ENCODE measurements around the gene MBOAT1.

Gene MBOAT1

DNA sequence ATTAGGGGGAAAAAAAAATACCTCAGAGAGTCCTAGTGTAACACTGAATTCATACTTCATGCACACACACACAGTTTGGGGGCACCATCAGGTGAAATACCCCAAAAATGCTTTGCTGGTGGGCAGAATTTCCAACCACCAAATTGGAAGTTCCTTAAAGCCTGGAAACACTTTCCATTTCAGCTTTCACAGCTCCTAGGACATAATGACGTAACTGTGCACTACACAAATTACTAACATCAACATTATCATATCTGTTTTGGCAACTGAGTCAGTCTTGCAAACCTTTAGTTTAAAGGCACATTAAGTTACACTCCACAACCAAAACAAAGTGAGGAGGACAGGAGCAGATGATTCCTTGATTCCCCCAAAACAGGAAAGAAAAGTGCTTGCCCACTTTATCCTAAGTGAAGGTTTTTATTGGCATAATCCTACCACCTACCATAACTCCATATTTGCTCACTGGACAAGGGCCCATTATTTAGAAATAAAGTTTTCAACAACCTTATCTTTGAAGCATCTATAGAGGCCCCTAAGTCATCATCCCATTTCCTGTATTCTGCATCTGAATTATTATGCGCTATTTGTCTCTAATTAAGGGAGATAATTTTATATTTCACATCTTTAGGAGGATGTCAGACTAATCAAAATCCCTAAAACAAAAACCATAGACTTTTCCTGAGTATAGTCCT is 3.4 kb downstream of the MBOAT1 start:
- TF ChIP-seq TAF1 (IDR thresholded peaks at IDR 0.05; ENCODE audit: low read depth) (no peak), YY1 (IDR thresholded peaks at IDR 0.05; ENCODE audit: low read depth) (no peak), RAD21 (IDR thresholded peaks at IDR 0.05; ENCODE audit: low read depth) (no peak), TCF12 (IDR thresholded peaks at IDR 0.05; ENCODE audit: low read depth) (no peak), ZBTB7A (IDR thresholded peaks at IDR 0.05; ENCODE audit: low read depth) (no peak), TEAD4 (IDR thresholded peaks at IDR 0.05) (no peak)
- TF ChIP-seq, protein P1, sequence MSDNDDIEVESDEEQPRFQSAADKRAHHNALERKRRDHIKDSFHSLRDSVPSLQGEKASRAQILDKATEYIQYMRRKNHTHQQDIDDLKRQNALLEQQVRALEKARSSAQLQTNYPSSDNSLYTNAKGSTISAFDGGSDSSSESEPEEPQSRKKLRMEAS (IDR thresholded peaks at IDR 0.05) = no peak

DNA sequence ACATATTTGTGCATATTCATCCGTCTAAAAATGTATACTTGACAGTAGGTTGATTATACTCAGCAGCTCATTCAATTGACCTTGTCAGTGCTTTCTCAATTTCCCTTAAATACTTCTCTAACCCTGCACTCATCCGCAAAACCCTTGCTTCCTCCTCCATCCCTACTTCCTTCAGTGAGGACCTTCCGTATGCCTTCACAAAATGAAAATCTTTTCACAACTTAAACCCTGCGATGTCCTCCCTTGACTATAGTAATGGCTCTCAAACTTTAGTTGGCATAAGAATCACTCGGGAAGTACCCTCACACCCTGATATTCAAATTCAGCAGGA is 5.2 kb downstream of the MBOAT1 start:
- TF ChIP-seq, protein P1 (IDR thresholded peaks at IDR 0.05) = no peak
- no peak for TF ChIP-seq TCF12 (IDR thresholded peaks at IDR 0.05; ENCODE audit: low read depth)
- TF ChIP-seq, protein P2, sequence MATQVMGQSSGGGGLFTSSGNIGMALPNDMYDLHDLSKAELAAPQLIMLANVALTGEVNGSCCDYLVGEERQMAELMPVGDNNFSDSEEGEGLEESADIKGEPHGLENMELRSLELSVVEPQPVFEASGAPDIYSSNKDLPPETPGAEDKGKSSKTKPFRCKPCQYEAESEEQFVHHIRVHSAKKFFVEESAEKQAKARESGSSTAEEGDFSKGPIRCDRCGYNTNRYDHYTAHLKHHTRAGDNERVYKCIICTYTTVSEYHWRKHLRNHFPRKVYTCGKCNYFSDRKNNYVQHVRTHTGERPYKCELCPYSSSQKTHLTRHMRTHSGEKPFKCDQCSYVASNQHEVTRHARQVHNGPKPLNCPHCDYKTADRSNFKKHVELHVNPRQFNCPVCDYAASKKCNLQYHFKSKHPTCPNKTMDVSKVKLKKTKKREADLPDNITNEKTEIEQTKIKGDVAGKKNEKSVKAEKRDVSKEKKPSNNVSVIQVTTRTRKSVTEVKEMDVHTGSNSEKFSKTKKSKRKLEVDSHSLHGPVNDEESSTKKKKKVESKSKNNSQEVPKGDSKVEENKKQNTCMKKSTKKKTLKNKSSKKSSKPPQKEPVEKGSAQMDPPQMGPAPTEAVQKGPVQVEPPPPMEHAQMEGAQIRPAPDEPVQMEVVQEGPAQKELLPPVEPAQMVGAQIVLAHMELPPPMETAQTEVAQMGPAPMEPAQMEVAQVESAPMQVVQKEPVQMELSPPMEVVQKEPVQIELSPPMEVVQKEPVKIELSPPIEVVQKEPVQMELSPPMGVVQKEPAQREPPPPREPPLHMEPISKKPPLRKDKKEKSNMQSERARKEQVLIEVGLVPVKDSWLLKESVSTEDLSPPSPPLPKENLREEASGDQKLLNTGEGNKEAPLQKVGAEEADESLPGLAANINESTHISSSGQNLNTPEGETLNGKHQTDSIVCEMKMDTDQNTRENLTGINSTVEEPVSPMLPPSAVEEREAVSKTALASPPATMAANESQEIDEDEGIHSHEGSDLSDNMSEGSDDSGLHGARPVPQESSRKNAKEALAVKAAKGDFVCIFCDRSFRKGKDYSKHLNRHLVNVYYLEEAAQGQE (IDR thresholded peaks at IDR 0.05; ENCODE audit: low read depth) = no peak
- TF ChIP-seq CEBPB (IDR thresholded peaks at IDR 0.05) = no peak
- no peak for TF ChIP-seq TAF1 (IDR thresholded peaks at IDR 0.05; ENCODE audit: low read depth)
- no peak for TF ChIP-seq EP300 (IDR thresholded peaks at IDR 0.05; ENCODE audit: borderline replicate concordance)
- TF ChIP-seq NFIC (IDR thresholded peaks at IDR 0.05) = no peak
- no peak for TF ChIP-seq RAD21 (IDR thresholded peaks at IDR 0.05; ENCODE audit: low read depth)
- TF ChIP-seq, protein P3, sequence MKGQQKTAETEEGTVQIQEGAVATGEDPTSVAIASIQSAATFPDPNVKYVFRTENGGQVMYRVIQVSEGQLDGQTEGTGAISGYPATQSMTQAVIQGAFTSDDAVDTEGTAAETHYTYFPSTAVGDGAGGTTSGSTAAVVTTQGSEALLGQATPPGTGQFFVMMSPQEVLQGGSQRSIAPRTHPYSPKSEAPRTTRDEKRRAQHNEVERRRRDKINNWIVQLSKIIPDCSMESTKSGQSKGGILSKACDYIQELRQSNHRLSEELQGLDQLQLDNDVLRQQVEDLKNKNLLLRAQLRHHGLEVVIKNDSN (IDR thresholded peaks at IDR 0.05) = no peak
- no peak for TF ChIP-seq YY1 (IDR thresholded peaks at IDR 0.05; ENCODE audit: low read depth)
- TF ChIP-seq CREB1 (IDR thresholded peaks at IDR 0.05; ENCODE audit: low read depth) = no peak
- no peak for TF ChIP-seq FOXM1 (IDR thresholded peaks at IDR 0.05; ENCODE audit: borderline replicate concordance, low read depth)
- no peak for TF ChIP-seq ZBTB7A (IDR thresholded peaks at IDR 0.05; ENCODE audit: low read depth)
- no peak for TF ChIP-seq TEAD4 (IDR thresholded peaks at IDR 0.05)
- TF ChIP-seq EGR1 (IDR thresholded peaks at IDR 0.05) = no peak

DNA sequence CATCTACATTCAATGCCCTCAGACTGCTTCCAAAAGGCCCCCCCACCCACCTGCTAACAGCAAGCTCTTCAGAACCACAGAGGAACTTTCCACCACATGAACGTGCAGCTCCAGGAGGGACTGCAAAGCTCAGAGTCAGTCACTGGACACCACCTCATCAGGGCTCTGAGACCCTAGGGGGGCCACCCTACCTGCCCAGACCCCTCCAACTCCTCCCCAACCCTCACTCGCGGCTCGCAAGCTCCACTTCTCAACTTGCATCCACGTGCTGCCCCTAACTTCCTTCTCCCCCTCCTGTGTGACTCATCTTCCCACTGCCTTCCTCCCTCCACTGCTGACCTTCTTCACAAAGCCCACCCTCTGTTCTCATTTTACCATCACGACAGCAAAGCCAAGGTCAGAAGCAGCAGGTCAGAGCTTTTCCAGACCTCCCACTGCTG is 6.5 kb downstream of the MBOAT1 start:
- TF ChIP-seq NFIC (IDR thresholded peaks at IDR 0.05) (no peak), FOXM1 (IDR thresholded peaks at IDR 0.05; ENCODE audit: borderline replicate concordance, low read depth) (no peak)

DNA sequence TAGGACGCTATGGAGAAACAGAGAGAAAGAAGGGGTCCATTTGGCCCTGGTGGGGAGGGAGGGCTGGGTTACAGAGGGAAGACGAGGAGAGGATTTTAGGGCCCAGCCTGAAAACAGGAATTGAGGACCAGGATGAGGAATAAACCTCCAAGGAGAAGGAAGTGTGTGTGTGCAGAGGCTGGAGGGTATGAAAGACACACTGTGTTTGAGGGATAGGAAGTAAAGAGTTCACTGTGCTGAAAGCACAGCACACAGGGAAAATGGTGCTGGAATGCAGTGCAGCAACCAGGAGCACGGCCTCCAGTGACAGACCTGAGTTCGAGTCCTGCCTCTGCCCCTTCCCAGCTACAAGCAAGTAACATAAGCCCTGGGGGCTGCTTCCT is 7.8 kb downstream of the MBOAT1 start:
- TF ChIP-seq, protein P3 (IDR thresholded peaks at IDR 0.05) = no peak
- TF ChIP-seq EP300 (IDR thresholded peaks at IDR 0.05; ENCODE audit: borderline replicate concordance) (no peak), TAF1 (IDR thresholded peaks at IDR 0.05; ENCODE audit: low read depth) (no peak)
- TF ChIP-seq, protein P2 (IDR thresholded peaks at IDR 0.05; ENCODE audit: low read depth) = no peak

DNA sequence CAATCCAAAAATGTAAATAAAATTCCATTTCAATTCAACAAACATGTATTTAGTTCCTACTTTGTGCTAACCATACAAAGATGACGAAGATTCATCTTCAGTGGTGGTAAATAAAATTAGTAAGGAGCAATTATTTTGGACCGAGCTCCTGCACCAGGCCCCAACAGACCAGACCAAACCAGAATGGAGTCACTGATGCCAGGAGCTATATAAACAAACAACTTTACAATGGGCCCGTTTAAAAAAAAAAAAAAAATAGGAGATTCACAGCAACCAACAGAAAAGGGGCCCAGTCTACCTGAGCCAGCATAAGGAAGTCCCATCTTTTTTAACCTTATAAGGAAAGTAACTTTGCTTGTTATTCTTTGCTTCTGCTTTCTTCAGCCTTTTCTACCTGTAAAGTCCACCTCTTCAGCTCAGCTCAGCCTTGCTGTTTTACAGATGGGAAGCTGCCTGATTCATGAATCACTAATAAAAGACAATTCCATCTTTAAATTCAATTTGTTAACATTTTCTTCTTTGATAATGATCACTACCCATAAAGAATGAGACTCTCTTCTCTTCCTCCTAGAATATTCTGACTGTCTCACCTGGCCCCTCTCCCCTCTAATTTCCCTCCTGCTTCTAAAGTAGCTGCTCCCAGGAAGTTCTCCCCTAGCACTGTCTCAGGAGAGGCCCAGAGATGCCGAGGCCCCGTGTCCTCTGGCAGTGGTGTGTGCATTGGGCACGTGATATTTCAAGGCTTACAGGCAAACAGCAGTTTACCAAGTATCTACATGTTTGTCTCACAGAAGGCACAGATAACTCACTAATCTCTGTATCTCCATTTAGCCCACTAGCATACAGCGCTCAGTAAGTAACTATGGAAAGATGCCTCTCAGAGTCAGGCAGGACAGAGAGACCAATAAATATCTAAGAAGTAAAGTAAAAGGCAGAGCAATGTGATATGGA is 8.4 kb downstream of the MBOAT1 start:
- TF ChIP-seq, protein P3 (IDR thresholded peaks at IDR 0.05) = no peak
- TF ChIP-seq ZBTB7A (IDR thresholded peaks at IDR 0.05; ENCODE audit: low read depth) (no peak), TAF1 (IDR thresholded peaks at IDR 0.05; ENCODE audit: low read depth) (no peak), YY1 (IDR thresholded peaks at IDR 0.05; ENCODE audit: low read depth) (no peak), CEBPB (IDR thresholded peaks at IDR 0.05) (no peak), TEAD4 (IDR thresholded peaks at IDR 0.05) (no peak), EP300 (IDR thresholded peaks at IDR 0.05; ENCODE audit: borderline replicate concordance) (no peak), TCF12 (IDR thresholded peaks at IDR 0.05; ENCODE audit: low read depth) (no peak), EGR1 (IDR thresholded peaks at IDR 0.05) (no peak), NFIC (IDR thresholded peaks at IDR 0.05) (no peak), FOXM1 (IDR thresholded peaks at IDR 0.05; ENCODE audit: borderline replicate concordance, low read depth) (no peak), RAD21 (IDR thresholded peaks at IDR 0.05; ENCODE audit: low read depth) (no peak), CREB1 (IDR thresholded peaks at IDR 0.05; ENCODE audit: low read depth) (no peak)
- TF ChIP-seq, protein P2 (IDR thresholded peaks at IDR 0.05; ENCODE audit: low read depth) = no peak
- TF ChIP-seq, protein P1 (IDR thresholded peaks at IDR 0.05) = no peak
